ENCODE measurements around the gene PDZRN4.

DNA sequence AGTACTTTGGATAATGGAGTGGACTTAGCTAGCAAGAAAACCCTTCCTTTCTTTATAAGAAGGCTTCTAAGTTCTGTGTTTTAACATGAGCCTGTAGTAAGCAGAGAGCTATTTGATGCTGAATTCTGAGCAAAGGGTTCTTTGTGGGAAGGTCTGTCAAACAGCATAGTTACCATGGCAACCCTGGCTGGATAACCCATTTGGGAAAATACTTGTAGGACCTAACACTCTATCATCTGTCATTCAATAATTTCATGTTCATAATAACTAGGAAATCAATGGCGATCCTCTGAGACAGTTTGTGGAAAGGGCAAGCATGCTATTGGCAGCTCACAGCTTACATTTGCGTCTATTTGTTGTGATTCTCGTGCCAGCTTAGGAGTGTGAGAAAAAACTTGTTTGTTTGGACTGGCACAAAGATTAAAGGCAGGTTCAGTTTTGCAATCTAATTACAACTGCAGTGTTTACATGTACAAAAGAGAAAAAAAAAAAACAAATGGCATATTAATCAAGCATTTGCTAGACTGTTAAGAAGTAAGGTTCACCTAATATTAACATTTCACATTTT lies 219.2 kb downstream of the PDZRN4 start:
- TF ChIP-seq, protein P1, sequence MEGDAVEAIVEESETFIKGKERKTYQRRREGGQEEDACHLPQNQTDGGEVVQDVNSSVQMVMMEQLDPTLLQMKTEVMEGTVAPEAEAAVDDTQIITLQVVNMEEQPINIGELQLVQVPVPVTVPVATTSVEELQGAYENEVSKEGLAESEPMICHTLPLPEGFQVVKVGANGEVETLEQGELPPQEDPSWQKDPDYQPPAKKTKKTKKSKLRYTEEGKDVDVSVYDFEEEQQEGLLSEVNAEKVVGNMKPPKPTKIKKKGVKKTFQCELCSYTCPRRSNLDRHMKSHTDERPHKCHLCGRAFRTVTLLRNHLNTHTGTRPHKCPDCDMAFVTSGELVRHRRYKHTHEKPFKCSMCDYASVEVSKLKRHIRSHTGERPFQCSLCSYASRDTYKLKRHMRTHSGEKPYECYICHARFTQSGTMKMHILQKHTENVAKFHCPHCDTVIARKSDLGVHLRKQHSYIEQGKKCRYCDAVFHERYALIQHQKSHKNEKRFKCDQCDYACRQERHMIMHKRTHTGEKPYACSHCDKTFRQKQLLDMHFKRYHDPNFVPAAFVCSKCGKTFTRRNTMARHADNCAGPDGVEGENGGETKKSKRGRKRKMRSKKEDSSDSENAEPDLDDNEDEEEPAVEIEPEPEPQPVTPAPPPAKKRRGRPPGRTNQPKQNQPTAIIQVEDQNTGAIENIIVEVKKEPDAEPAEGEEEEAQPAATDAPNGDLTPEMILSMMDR (IDR thresholded peaks at IDR 0.05; ENCODE audit: insufficient read depth, low read length) = no peak
- TF ChIP-seq REST (IDR thresholded peaks at IDR 0.05; ENCODE audit: insufficient replicate concordance, low read depth) = no peak
